GM21786 (cell line): ENCODE data around the gene CLDN5.

Experiments used
- ATAC-seq: cut with Tn5 transposase; IDR thresholded peaks from one replicate; pipeline ENCODE4 v1.9.1; 2021; ENCODE audit not compliant: unreplicated experiment

The CLDN5 gene

GRCh38 chr22:19523240-19524169 lies 705 bp downstream of the CLDN5 start:
- ATAC-seq, result no peak

- ATAC-seq, result no peak
Measured at GRCh38 chr22:19522881-19523239, 1.4 kb downstream of the CLDN5 start.

- ATAC-seq, result no peak
Measured at GRCh38 chr22:19522190-19522880, 1.9 kb downstream of the CLDN5 start.

- no peak for ATAC-seq
Measured at GRCh38 chr22:19520566-19521305, 3.5 kb downstream of the CLDN5 start.

GRCh38 chr22:19520007-19520406 lies 4.2 kb downstream of the CLDN5 start:
- no peak for ATAC-seq

GRCh38 chr22:19519041-19519926 lies 4.9 kb downstream of the CLDN5 start:
- no peak for ATAC-seq

- no peak for ATAC-seq
Measured at GRCh38 chr22:19518635-19519034, 5.6 kb downstream of the CLDN5 start.

- no peak for ATAC-seq
Measured at GRCh38 chr22:19517919-19518611, 6.1 kb downstream of the CLDN5 start.

GRCh38 chr22:19517171-19517500 lies 7.1 kb downstream of the CLDN5 start:
- no peak for ATAC-seq

GRCh38 chr22:19516378-19517170 lies 7.6 kb downstream of the CLDN5 start:
- no peak for ATAC-seq

GRCh38 chr22:19515654-19516377 lies 8.4 kb downstream of the CLDN5 start:
- no peak for ATAC-seq

GRCh38 chr22:19514831-19515565 lies 9.2 kb downstream of the CLDN5 start:
- no peak for ATAC-seq

- ATAC-seq, result no peak
Measured at GRCh38 chr22:19513823-19514222, 10.4 kb downstream of the CLDN5 start.

- no peak for ATAC-seq
Measured at GRCh38 chr22:19510919-19511341, 13.3 kb downstream of the CLDN5 start.

GRCh38 chr22:19509923-19510322 lies 14.3 kb downstream of the CLDN5 start:
- no peak for ATAC-seq

GRCh38 chr22:19509191-19509590 lies 15.0 kb downstream of the CLDN5 start:
- no peak for ATAC-seq

- ATAC-seq, result no peak
Measured at GRCh38 chr22:19508024-19508776, 16.0 kb downstream of the CLDN5 start.
